CD1c-positive myeloid dendritic cell (primary cell): Measurements from ENCODE around the gene EVA1B.

Experiments
- DNase-seq: peaks from one replicate; pipeline ENCODE4 v3.0.0-alpha.2; 2016; ENCODE audit errors: extremely low spot score

Gene EVA1B

DNA sequence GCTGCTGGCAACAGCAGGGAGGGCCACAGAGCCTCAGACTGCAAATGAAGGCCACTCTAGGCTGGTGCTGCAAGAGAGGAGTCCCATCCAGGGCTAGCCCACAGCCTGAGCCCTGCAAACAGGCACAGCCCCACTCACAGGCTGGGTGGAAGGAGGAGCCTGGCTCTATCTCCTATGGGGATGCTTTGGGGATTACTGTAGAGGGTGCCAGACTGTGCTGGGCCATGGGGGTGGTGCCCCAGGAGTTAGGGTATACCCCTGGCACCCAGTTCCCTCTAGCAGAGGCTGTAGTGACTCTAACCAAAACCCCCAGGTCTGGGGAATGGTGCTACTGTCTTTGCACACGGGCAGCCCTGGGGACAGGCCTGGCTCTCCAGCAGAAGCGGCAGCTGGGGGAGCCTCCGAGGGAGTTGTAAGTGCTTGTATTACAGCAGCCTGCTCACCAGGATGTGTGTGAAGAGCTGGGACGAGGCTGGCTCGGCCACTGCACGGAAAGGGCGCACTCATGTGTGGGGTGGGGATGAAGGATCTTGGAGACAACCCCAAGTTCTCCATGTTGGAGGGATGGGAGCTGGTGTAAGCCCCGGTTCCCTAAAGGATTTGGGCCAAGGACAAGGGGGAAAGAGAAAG lies 23.4 kb upstream of the EVA1B start:
- DNase-seq, result no peak

DNA sequence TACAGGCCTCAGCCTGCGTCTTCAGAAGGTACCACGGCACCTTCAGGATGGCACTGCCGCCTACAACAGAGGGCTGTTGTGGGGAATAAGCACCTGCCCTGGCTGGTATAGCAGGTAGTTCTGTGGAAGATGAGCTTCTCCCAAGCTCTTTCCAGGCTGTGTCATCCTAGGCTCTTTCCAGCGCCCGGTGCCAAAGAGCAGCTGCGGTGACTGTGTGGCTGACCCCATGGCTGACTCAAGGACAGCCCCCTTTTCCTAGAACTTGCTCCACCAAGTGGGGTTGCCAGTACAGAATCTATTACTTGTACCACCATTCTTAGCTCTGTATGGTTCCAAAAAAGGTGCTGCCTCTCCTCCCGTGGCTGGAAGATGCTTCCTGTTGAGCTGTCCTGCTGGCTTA lies 21.9 kb upstream of the EVA1B start:
- no peak for DNase-seq

DNA sequence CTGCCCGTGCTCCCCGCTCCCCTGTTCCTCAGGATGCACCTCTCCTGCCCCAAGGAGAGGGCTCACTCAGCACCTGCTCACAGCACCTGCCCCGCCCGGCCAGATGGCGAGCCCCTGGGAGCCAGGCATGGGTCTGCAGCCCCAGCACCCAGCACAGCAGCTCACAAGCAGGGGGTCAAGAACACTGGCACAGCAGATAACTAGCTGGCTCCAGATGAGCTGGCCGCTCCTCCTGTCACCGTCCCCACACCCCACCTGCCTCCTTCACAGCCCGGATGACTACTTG lies 20.9 kb upstream of the EVA1B start:
- no peak for DNase-seq

DNA sequence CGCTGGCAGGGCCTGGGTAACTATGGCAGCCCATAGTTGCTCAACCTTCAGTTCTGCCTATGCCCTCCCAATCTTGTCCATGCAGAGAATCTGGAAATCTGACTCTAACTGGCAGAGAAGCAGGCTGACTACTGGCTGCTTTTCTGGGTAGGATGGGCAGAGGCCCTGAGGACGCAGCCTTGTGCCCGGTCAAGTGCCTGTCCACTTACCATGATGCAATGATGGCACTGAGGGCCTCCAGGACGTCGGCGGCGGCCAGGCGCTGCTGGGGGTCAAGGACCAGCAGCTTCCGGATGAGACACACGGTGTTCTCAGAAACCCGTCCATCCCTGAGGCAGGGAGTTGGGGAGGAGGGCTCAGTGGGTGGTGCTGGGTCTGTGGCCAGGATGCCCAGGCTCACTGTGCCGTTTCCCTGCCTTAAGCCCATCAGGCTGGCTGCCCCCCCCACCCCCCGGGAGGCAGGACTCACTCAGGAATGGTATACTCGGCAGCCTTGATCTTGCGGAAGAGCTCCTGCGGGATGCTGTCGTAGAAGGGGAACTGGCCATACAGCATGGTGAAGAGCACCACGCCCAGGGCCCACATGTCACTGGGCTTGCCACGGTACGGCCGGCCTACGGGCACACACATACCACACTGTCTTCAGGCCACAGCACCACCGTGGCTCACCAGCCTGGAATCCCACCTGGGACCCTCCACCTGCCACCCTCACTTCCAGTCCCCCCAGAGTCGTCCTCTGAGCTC lies 20.4 kb upstream of the EVA1B start:
- DNase-seq, result no peak

DNA sequence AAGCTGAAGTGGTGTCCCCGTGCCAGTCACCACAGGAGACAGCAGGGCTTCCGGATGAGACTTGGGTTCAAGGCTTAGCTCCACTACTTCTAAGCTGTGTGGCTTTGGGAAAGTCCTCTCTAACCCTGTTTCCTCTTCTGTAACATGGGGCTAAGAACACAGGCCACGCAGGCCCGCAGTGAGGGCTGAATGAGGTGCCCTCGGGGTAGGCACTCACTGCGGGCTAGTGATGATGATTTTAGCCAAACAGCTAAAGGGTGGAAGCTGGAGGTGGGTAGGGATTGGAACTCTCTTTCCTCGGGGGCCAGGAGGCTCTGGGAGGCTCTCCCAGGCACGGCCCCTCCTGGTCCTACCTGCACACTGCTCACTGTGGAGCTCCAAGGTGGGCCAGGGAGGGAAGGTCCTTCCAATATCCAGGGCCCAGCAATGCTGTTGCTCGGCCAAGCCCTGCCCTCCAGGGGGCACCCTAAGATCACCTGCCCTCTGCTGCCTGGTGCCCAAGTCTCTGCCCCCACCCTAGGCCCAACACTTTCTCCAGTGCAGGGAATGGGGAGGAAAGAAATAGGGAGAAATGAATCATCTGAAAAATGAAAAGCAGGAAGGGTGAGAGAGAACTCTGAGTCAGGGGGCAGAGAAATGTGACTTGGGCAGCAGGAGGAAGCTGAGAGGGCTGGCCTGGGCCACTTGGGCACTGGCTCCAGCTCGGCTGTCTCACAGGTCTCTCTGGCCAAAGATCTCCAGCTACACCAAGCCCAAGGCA lies 19.2 kb upstream of the EVA1B start:
- DNase-seq, result peak; percentile 55

DNA sequence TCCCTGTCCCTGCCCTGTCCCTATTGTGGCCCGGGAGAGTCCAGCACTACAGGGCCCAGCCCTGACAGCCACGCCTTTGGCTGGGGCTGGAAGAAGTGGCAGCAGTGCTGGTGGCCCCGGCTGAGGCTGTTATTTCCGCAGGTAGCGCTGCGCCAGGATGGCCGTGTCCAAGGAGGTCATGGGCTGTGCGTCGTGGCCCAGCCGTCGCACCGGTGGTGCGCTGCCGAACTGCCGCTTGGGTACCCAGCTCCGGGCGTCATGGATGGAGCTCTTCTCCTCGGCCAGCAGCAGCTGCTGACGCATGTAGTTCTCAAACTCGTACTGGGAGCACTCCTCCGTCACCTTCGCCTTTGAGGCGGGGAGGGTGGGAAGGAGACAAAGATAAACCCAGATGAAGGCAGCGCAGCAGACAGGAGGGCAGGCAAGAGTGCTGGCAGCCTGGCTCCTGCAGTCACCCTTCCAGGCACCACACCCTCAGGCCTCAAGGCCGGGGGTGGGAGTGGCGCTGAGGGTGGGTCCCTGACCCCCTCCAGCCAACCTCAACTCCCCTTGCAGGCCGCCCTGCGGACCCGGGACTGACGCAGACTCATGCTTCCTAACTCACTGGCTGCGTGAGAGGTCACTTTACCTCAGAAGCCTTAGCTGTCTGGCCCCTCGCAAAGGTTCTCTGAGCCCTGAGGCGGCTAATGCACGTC lies 18.3 kb upstream of the EVA1B start:
- DNase-seq, result no peak

DNA sequence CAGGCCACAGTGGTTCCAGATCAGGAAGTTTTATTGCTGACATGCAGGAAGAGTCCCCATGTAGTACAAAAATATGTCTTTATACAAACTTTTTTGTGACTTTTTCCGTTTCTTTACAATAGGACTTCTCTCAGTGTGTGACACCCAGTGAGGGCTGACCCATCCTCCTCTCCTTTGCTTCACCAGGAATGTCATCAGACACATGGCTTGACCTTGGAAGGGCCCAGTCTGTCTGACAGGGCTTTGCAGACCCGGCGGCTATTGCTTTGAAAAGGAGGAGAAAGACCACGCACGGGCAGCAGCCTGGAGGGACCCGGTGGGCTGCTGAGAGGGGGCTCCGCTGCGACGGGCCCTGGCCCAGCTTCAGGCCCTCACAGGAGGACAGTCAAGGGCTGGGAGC lies 16.2 kb upstream of the EVA1B start:
- no peak for DNase-seq

DNA sequence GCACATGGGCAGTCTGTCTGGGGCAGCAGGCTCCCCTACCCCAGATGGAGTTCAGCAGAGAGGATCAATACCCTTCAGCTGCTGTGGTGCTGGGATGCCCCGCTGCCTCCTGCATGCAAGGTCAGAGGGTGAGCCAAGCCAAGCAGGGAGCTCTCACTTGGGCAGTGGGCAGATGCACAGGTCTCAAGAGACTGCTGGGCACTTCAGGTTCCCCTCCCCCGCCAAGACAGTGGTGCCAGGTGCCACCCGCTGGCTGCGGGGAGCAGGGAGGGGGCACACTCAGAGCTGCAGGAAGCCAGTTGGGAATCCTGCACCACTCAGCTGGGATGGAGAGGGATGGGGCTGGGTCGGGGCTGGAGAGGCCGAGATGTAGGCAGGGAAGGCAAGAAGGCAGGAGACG lies 15.8 kb upstream of the EVA1B start:
- no peak for DNase-seq

DNA sequence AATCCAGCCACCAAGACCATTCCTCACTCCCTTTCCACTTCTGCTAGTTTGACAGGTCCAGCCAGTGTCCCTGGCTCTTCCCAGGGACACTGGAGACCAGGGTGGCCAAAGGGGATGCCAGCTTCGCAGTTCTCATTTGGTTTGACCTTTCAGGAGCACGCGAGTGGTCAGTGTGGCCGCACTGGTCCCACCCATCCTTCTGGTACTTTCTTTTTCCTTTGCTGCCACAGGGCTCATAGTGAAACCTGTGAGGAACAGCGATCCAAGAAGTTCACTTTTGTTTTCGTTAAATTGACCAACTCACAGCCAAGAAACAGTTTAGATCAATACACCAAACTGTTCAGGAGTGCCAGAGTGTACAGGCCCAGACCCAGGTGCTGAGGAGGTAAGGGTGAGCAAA lies 14.4 kb upstream of the EVA1B start:
- no peak for DNase-seq

DNA sequence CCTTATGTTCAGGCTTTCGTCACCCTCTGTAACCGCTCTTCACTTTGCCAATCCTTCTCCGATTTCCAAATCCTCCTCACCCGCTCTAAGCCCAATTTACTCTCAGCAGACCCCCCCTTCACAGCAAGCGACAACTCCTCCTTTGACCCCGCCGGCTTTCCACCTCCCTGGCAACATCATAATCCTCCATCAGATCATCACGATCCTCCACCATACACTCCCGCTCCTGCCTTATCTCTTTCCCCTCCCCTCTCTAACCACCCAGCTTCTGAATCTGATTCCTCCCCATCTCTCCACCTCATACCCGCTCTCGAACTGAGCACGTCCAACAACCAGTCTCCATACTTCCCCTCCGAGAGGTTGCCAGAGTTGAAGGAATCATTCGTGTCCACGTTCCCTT lies 7.5 kb upstream of the EVA1B start:
- DNase-seq, result no peak

DNA sequence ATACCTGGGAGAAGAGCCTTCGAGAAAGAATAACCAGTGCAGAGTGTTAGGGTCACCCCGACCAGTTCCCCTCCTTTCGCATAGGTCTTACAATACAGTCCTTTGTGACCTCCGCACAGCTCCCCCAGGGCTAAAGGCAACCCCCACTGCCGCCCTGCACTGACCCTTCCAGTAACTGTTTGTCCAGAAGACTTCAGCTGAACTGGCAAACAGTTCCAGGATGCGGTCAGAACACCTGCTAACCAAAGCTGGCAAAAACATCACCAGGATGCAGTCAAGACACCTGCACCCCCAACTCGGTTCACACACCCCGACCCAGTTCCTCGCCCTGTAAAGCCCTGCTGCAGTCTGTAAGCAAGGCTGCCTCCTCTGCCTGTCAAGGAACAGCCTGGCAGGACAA lies 6.4 kb upstream of the EVA1B start:
- DNase-seq, result no peak

DNA sequence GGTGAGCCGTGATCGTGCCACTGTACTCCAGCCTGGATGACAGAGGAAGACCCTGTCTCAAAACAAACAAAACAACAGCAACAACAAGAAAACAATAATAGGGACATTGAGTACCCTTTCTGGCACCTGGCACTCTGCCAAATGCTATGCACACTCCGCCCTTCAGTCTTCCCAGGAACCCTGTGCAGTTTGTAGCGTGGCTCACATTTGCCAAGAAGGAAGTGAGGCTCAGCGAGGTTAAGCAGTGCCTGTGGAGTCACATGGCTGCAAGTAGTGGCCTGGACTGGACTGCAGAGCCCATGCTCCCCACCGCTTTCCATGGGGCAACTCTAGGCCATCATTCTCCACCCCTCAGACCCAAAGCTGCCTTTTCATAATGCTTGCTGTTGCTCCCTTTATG lies 5.3 kb upstream of the EVA1B start:
- DNase-seq, result peak; percentile 76

DNA sequence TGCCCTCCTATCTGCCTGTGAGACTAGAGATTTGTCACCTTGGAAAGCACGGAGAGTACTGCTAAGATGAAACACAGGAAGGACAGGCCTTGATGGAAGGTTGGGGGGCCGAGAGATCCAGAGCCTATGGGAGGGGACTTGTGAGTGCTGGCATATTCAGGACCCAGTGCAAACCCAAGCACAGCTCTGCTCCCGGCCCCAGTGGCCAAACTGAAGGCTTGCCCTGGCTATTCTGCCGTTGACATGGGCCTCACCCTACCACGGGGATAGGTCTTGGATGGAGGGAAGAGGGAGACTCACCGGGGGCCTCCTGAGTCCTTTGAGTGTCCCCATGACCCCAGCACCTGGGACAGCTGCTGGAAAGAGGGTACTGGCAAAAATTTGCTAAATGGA lies 4.6 kb upstream of the EVA1B start:
- DNase-seq, result no peak

DNA sequence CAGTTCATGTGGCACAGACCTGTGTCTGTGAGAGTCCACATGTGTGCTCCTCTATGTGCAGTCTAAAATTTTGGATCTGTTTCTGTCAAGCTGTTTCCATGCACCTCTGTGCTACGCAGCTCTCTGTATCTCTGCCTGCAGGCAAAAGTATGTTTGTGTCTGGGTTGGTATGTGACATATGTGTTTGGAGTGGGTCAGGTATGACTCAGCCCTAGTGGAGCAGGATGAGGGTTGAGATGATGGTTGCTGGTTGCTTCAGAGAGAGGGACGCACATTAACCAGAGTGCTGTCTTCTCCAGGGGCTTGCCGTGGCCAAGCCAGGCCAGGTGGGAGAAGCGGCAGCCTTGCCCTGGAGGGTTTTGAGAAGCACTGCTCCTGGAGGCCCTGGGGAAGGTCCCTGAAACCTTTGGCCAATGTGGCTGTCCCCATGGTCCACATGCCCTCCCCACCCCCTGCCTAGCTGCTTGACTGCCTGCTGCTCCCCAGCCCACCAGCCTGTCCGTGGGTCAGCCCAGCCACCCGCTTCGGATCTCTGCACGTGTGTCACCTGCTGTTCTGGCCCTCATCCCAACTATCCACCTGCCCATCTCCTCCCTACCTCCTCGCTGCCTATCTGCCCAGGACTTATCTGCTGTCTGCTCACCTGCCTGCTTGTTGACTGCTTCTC lies 4.1 kb upstream of the EVA1B start:
- no peak for DNase-seq

DNA sequence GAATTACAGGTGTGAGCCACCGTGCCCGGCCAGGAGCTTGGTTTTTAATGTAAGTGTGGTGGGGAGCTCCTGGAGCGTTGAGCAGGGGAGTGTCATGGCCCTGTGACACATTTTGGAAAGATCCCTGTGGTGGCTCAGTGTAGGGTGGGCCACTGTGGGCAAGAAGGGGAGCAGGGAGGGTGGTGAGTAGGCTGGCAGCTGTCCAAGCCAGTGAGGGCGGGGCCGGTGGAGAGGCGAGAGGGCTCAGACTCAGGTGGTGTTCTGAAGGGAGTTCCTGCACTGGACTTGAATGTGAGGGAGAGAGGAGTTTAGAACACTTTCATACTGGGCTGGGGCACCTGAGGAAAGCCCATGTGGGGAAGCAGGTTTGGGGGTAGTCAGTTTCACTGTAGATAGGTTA lies 3.1 kb upstream of the EVA1B start:
- no peak for DNase-seq

DNA sequence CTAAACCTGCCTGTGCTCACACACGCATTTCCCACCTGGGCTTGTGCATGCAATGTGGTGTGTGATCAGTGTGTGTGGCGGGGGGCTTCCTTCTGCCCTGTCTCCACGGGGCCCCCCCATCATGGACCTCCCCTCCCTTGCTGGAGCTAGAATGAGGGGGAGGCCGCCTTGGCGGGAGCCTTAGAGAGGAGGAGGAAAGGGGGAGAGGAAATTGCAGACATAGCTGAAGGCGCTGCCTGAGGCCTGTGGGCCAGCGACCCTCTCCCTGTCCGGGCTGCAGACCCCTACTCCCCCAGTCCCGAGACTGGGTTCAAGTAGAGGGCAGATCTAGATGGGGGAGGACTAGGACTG lies 883 bp upstream of the EVA1B start:
- DNase-seq, result no peak

DNA sequence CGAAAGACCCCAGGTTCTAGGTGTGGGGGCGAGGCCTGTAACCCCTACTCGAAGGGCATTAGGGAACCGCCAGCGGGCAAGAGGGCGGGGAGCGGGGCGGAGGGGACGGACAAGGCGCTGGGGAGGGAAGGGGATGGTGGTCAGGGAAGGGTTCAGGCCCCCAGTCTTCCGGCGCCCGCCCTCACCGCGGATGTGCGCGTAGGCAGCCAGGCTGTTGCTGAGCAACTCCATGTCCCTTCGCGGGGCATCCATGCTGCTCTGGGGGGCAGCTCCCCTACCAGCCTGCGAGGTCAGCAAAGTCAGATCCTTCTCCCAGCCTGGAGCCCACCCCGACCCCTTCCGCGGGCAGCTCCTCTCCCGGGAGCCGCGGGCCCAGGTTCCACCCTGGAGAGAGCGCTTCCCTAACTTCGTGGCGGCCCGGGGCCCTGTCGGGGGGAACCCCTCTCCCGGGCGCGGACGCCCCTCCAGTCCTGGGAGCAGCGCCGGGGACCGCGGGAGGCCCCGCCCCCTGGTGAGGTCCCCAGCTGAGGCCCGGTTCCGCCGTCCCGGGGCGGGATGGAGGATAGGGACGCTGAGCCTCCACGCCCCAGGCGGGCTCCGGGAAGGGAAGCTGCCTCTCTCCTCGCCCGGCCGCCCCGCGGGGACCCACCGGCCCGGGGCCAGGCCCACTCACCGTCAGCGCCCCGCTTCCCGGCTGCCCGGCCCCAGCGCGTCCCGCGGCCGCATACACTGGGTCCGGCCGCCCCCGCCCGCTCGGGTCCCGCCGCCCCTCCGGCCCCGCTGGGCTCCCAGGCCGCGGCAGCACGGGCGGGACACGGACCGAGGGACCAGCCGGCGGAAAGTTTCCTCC lies 434 bp downstream of the EVA1B start:
- peak; percentile 45 for DNase-seq

DNA sequence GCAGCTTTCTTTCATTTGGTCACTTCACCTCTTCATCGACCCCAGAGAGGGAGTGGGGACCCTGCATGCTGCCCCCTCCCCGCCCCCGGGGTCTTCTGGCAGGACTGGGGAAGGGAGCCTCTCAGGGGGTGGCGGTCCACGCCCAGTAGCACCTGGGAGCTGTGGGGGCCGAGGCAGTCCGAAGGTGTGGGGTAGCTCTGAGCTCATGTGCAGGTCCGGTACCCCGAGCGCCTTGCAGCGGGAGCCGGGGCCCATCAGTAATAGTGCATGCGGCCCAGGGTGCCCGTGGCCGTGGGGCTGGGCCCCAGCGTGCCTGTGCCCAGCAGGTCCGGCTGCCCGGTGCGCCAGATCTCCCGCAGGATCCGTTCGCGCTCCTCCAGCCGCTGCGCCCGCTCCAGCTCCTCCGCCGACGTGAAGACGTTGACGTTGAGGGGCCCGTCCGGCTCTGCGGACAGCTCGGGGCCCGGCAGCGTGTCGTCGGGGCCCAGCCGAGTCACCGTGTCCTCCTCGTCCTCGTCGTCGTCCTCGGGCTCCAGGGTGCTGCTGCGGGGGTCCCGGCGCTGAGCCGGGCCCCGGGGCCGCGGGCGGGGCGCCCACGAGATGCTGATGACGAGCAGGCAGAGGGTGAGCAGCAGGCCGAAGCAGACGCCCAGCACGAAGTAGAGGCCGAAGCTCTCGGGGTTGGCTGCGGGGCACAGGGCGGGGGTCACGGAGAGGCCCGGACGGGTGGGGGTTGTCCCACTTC lies 1.2 kb downstream of the EVA1B start:
- no peak for DNase-seq

DNA sequence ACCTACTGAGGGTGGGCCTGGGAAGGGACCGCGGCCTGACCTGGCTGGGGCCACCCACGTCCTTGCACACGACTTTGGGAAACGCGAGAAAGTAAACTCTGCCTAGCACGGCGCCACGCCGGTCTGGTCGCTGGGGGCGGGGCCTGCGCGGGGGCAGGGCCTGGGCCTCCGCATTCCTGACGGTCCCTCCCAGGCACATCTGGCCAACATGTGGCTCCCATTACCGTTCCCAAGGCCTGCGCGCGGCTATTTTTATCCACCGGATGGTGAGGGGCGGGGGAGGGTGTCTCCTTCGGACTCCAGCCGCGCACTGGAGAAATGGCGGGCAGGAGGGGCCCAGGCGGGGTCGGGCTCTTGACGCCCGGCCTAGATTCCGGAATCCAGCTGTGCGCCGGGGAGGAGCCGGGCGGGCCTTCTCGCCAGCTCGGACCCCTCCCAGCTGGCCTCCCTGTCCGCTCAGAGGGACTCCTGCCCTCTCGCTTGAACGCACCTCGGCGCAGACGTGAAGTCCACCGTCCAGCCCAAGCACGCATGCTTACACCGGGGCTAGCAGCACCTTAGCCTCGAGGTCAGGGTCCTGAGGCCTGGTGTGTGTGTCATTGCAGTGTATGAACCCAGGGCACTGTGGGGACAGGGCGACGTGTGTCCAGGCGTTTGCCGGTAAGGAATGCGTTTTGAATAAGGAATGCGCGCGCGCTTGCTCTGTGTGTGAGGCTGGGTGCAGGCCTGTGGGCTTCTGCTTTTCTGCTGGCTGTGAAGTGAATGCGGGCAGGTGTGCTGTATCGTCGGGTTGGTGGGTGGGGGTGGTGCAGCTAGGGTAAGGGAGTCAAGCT lies 2.1 kb downstream of the EVA1B start:
- peak; percentile 50 for DNase-seq

DNA sequence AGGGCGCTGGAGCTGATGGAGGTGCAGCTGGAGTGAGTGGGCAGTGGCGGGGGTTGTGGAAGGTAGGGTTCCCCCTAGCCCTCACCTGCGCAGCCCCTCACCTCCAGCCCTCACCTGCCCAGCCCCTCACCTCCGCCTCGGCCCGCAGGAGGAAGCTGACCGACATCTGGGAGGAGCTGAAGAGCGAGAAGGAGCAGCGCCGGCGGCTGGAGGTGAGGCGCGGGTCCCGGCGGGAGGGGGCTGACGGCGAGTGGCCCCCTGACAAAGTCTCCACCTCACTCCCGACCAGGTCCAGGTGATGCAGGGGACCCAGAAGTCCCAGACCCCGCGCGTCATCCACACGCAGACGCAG lies 2.7 kb downstream of the EVA1B start:
- no peak for DNase-seq
